Body of pancreas (tissue), 4 donors: Measurements from ENCODE around the gene ATXN7L1. TPM values are rescaled to one million over a fixed set of nuclear protein-coding genes. Genes with fewer than 3 reads are reported as not detected.

ENCODE experiments used
- ATAC-seq: fragments of 150-250 bp; one replicate; pipeline ENCODE4 v1.9.1; 2016
- DNase-seq, 4 donors: peaks; one replicate each; pipeline ENCODE4 v3.0.0-alpha.2; 2019
- H3K27ac ChIP-seq, 4 donors: fragments of 200-600 bp; sonication (generic); 1 replicate in 3 of 4; 2 replicates in 1 of 4; pipeline versions ENCODE4 v1.5.1 to v1.6.1; 2016 to 2019; ENCODE audit warnings: mild to moderate bottlenecking in 1 of 4, mixed read lengths in 1 of 4, moderate library complexity in 1 of 4
- H3K27me3 ChIP-seq, 2 donors: fragments of 200-600 bp; sonication (generic); one replicate each; pipeline ENCODE4 v1.6.0; 2016; ENCODE audit warnings: mild to moderate bottlenecking in 1 of 2
- H3K36me3 ChIP-seq, 2 donors: fragments of 200-600 bp; sonication (generic); replicated peaks in 1 of 2; 2 replicates each; pipeline ENCODE4 v1.5.1; 2016; ENCODE audit warnings: low read depth in 2 of 2; ENCODE audit not compliant: insufficient read depth in 1 of 2
- H3K4me1 ChIP-seq: fragments of 200-600 bp; sonication (generic); one replicate; pipeline ENCODE4 v1.6.0; 2016
- H3K4me3 ChIP-seq, 2 donors: fragments of 200-600 bp; sonication (generic); 1 replicate in 1 of 2; 2 replicates in 1 of 2; pipeline ENCODE4 v1.5.1; 2016 to 2019
- H3K9me3 ChIP-seq, 3 donors: fragments of 200-600 bp; sonication (generic); 1 replicate in 2 of 3; 2 replicates in 1 of 3; pipeline ENCODE4 v1.5.1; 2016
- CTCF ChIP-seq, 7 experiments: fragments of 450-650 bp in 4 of 7; fragments of 200-600 bp in 3 of 7; sonication (generic) in 3 of 7; IDR thresholded peaks; one replicate each; pipeline ENCODE4 v1.5.1; 2016 to 2019; ENCODE audit warnings: antibody characterized with exemption in 7 of 7
- POLR2A ChIP-seq, 3 donors: fragments of 450-650 bp; IDR thresholded peaks; one replicate each; pipeline ENCODE4 v1.6.1; 2016; ENCODE audit warnings: antibody characterized with exemption in 3 of 3, mild to moderate bottlenecking in 2 of 3
- WGBS, 2 donors: methylation state at CpG; one replicate each; pipeline ENCODE4 v1.1.5; 2017; 5-methylcytosine and 5-hydroxymethylcytosine counted together
- intact Hi-C: fragments of 100-400 bp; cut with DNase I; formaldehyde crosslinking; loops from one replicate; pipeline ENCODE4 v1.15.1; 2023
- total RNA-seq, 2 donors: library from RNA; depleted of rRNA; stranded (reverse); fragments of >200 nt; gene quantifications; one replicate each; pipeline ENCODE4 v1.1.0, GENCODE V29; 2016

Gene ATXN7L1
- total RNA-seq: 1 to 10 TPM; 6.6 to 8.0 TPM

GRCh38 chr7:105876091-105876963, at the start of gene ATXN7L1:
Gene ATXN7L1 (minus strand): TSS chr7:105876599. CDS start chr7:105876558, 41 bp downstream.
- ATAC-seq: peak; percentile 97
- TF ChIP-seq CTCF (IDR thresholded peaks at IDR 0.05): peak; percentile 26 to 99 (median 84)
- TF ChIP-seq POLR2A (IDR thresholded peaks at IDR 0.05): peak; percentile 51 to 85 (median 85)
- Histone ChIP-seq H3K4me1 (peaks cover 35% of the 10 kb centered on the region), H3K9me3 (no peaks in the 10 kb centered on the region), H3K27me3 (no peaks in the 10 kb centered on the region), H3K27ac (peak within 1 kb of the TSS; percentile 66 to 89 (median 86)), H3K36me3 (no peaks in the 10 kb centered on the region), H3K4me3 (peak within 1 kb of the TSS; percentile 75 to 83)
- WGBS, 2 donors: 0 to 1% methylated on average over 42 to 60 of the region's 77 CpGs
- intact Hi-C loops: no loop called here
- peak; percentile 95 to 97 (median 96) for DNase-seq

DNA sequence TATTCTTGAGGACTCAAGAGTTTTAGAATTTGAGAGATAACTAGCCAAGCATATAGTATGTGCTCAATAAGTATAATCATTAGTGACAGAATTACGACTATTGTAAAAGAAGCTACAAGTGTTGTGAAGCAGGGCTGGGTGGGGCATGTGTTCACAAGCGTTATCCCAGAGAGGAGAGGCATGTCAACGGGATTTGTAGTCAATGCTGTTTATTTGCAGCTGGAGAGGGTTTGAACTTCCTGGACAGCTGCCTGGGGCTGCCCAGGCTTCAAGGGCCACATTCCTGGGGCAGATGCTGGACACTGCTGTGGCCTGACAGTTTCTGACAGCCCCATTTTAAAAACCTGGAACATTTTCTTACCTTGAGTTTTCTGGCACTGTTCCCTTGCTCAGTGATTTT, 49.7 kb upstream of the ATXN7L1 start:
- 73 to 90% methylated on average over 3 of the region's 3 CpGs for WGBS, 2 donors
- Histone ChIP-seq H3K36me3 (no peaks in the 10 kb centered on the region), H3K9me3 (no peaks in the 10 kb centered on the region), H3K27ac (no peak overlapping the region), H3K4me3 (no peak overlapping the region), H3K27me3 (no peaks in the 10 kb centered on the region), H3K4me1 (no peaks in the 10 kb centered on the region)
- TF ChIP-seq CTCF (IDR thresholded peaks at IDR 0.05): no peak
- TF ChIP-seq POLR2A (IDR thresholded peaks at IDR 0.05): no peak
- no peak for ATAC-seq
- intact Hi-C loops: no loop called here
- no peak for DNase-seq

DNA sequence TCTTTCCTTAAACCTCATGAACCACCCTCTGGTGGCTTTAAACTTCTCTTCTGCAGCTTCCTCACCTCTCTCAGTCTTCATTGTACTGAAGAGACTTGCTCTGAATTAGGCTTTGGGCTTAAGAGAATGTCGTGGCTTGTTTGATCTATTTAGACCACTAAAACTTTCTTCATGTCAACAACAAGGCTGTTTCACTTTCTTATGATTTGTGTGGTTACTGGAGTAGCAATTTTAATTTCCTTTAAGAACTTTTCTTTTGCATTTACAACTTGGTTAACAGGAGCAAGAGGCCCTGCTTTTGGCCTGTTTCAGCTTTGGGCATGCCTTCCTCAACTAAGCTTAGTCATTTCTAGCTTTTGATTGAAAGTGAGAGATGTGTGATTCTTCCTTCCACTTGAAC, 48.5 kb upstream of the ATXN7L1 start:
- intact Hi-C loops: no loop called here
- no peak for TF ChIP-seq POLR2A (IDR thresholded peaks at IDR 0.05)
- no peak overlapping the region for H3K4me3 ChIP-seq
- H3K4me1 ChIP-seq: no peaks in the 10 kb centered on the region
- no peak overlapping the region for H3K27ac ChIP-seq
- WGBS, 2 donors: 89 to 92% methylated on average over 1 of the region's 1 CpG
- H3K36me3 ChIP-seq: no peaks in the 10 kb centered on the region
- H3K9me3 ChIP-seq: no peaks in the 10 kb centered on the region
- ATAC-seq (no peak), DNase-seq (no peak)
- H3K27me3 ChIP-seq: no peaks in the 10 kb centered on the region

DNA sequence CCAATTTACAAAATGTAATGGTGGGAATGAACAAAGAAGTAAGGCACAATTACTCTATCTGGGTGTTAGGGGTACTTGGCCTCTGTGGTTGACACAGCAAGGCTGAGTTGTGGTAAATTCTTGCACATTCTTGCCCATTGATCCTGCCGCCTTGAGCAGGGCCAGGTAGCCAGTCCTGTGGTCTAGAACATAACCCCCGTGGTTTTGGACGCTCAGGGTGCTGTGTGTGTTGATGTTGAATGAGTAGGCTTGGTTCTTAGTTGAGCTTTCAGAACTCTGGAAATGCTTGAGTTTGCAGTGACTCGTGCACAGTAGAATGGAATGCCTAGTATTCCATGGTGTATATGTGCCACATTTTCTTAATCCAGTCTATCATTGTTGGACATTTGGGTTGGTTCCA, 44.4 kb upstream of the ATXN7L1 start:
- no peaks in the 10 kb centered on the region for H3K27me3 ChIP-seq
- H3K27ac ChIP-seq: no peak overlapping the region
- 96 to 100% methylated on average over 4 of the region's 4 CpGs for WGBS, 2 donors
- no peaks in the 10 kb centered on the region for H3K36me3 ChIP-seq
- no peak overlapping the region for H3K4me3 ChIP-seq
- DNase-seq: no peak
- no peak for ATAC-seq
- intact Hi-C loops: no loop called here
- H3K9me3 ChIP-seq: no peaks in the 10 kb centered on the region
- no peaks in the 10 kb centered on the region for H3K4me1 ChIP-seq
- TF ChIP-seq CTCF (IDR thresholded peaks at IDR 0.05) (no peak), POLR2A (IDR thresholded peaks at IDR 0.05) (no peak)

DNA sequence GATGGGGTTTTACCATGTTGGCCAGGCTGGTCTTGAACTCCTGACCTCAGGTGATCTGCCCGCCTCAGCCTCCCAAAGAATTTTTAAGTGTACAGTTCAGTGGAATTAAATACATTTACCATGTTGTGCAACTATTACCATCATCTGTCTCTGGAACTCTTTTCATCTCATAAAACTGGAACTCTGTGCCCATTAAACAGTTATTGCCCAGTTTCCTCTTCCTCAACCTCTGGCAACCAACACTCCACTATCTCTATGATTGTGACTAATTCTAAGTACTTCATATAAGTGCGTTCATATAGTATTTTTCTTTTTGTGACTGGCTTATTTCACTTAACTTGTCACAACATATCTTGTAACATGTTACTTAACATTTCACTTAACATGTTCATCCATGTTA, 41.3 kb upstream of the ATXN7L1 start:
- Histone ChIP-seq H3K9me3 (no peaks in the 10 kb centered on the region), H3K36me3 (no peaks in the 10 kb centered on the region), H3K4me3 (no peak overlapping the region), H3K27me3 (no peaks in the 10 kb centered on the region), H3K27ac (no peak overlapping the region), H3K4me1 (no peaks in the 10 kb centered on the region)
- TF ChIP-seq POLR2A (IDR thresholded peaks at IDR 0.05) (no peak), CTCF (IDR thresholded peaks at IDR 0.05) (no peak)
- DNase-seq (no peak), ATAC-seq (no peak)
- intact Hi-C loops: no loop called here
- 95 to 100% methylated on average over 2 of the region's 2 CpGs for WGBS, 2 donors
